Neural cell (in vitro differentiated cells): ENCODE measurements around the gene FAM185A. TPM values are rescaled to one million over a fixed set of nuclear protein-coding genes. Genes with fewer than 3 reads are reported as not detected.

Experiments
- H2AFZ ChIP-seq: fragments of 200-600, 300-800 bp; sonication (generic), shearing (Covaris generic); 2 replicates; pipeline ENCODE4 v1.6.0; 2014; ENCODE audit warnings: low read depth, mild to moderate bottlenecking, antibody characterized with exemption, low read length, moderate library complexity
- H3F3A ChIP-seq: fragments of 200-600 bp; shearing (Covaris generic); 2 replicates; pipeline ENCODE4 v1.6.1; 2016; ENCODE audit warnings: mild to moderate bottlenecking, moderate library complexity, mixed read lengths, antibody characterized with exemption, low read length; ENCODE audit not compliant: insufficient read depth, poor library complexity, severe bottlenecking
- H3K27ac ChIP-seq: fragments of 200-600, 300-800 bp; sonication (generic), shearing (Covaris generic); 2 replicates; pipeline ENCODE4 v1.5.1; 2014; ENCODE audit warnings: mild to moderate bottlenecking, low read length, moderate library complexity
- H3K27me3 ChIP-seq: fragments of 300-800, 200-600 bp; sonication (generic), shearing (Covaris generic); 2 replicates; pipeline ENCODE4 v1.6.0; 2014; ENCODE audit warnings: mild to moderate bottlenecking, low read depth, low read length, moderate library complexity; ENCODE audit not compliant: insufficient read depth
- H3K36me3 ChIP-seq: fragments of 300-800, 200-600 bp; sonication (generic), shearing (Covaris generic); 2 replicates; pipeline ENCODE4 v1.5.1; 2014; ENCODE audit warnings: mild to moderate bottlenecking, antibody characterized with exemption, low read length, moderate library complexity; ENCODE audit not compliant: insufficient read depth
- H3K4me2 ChIP-seq: fragments of 300-800, 200-600 bp; sonication (generic), shearing (Covaris generic); 2 replicates; pipeline ENCODE4 v1.6.0; 2014; ENCODE audit warnings: mild to moderate bottlenecking, low read length
- H3K4me3 ChIP-seq: fragments of 300-800, 200-600 bp; sonication (generic), shearing (Covaris generic); 2 replicates; pipeline ENCODE4 v1.5.1; 2014; ENCODE audit warnings: mild to moderate bottlenecking, low read length, moderate library complexity
- H3K79me2 ChIP-seq: fragments of 200-600 bp; shearing (Covaris generic); replicated peaks from 2 replicates; pipeline ENCODE4 v1.6.0; 2014; ENCODE audit warnings: mild to moderate bottlenecking, low read length, moderate library complexity; ENCODE audit not compliant: insufficient read depth
- H3K9ac ChIP-seq: fragments of 300-800, 200-600 bp; sonication (generic), shearing (Covaris generic); 2 replicates; pipeline ENCODE4 v1.6.1; 2016; ENCODE audit warnings: mild to moderate bottlenecking, low read length, mixed read lengths
- H3K9me2 ChIP-seq: fragments of 200-600 bp; shearing (Covaris generic); 2 replicates; pipeline ENCODE4 v1.6.1; 2016; ENCODE audit warnings: mild to moderate bottlenecking, low read length, mixed read lengths; ENCODE audit not compliant: insufficient read depth
- H3K9me3 ChIP-seq: fragments of 200-600, 300-800 bp; sonication (generic), shearing (Covaris generic); 2 replicates; pipeline ENCODE4 v1.6.1; 2016; ENCODE audit warnings: mild to moderate bottlenecking, mixed run types, low read length, moderate library complexity, mixed read lengths
- H4K20me1 ChIP-seq: fragments of 200-600 bp; shearing (Covaris generic); 2 replicates; pipeline ENCODE4 v1.6.1; 2016; ENCODE audit warnings: mild to moderate bottlenecking, mixed run types; ENCODE audit not compliant: insufficient read depth
- EP300 ChIP-seq: fragments of 450-650 bp; conservative IDR thresholded peaks from 2 replicates; pipeline ENCODE4 v1.6.1; 2014; ENCODE audit warnings: antibody characterized with exemption, mild to moderate bottlenecking, moderate library complexity; ENCODE audit not compliant: poor library complexity, severe bottlenecking
- EZH2 ChIP-seq: fragments of 200-600, 300-800 bp; shearing (Covaris generic), sonication (generic); IDR thresholded peaks from 2 replicates; pipeline ENCODE4 v1.6.1; 2014; ENCODE audit warnings: antibody characterized with exemption, low read length, borderline replicate concordance, mild to moderate bottlenecking; ENCODE audit not compliant: insufficient read depth, poor library complexity, severe bottlenecking
- MXI1 ChIP-seq: fragments of 450-650 bp; conservative IDR thresholded peaks from 2 replicates; pipeline ENCODE4 v1.6.1; 2014; ENCODE audit warnings: antibody characterized with exemption, mild to moderate bottlenecking; ENCODE audit not compliant: poor library complexity, severe bottlenecking
- POLR2AphosphoS5 ChIP-seq: IDR thresholded peaks from 2 replicates; pipeline ENCODE4 v1.6.1; 2012
- RAD21 ChIP-seq: fragments of 450-650 bp; conservative IDR thresholded peaks from 2 replicates; pipeline ENCODE4 v1.6.1; 2014; ENCODE audit warnings: antibody characterized with exemption, mild to moderate bottlenecking, moderate library complexity
- SMC3 ChIP-seq: fragments of 450-650 bp; conservative IDR thresholded peaks from 2 replicates; pipeline ENCODE4 v1.6.1; 2014; ENCODE audit warnings: antibody characterized with exemption, mild to moderate bottlenecking, moderate library complexity; ENCODE audit not compliant: poor library complexity
- TAF1 ChIP-seq: IDR thresholded peaks from 2 replicates; pipeline ENCODE4 v1.6.1; 2012; ENCODE audit warnings: low read depth
- polyA plus RNA-seq: library from polyadenylated mRNA; depleted of rRNA; stranded (reverse); fragments of >200 nt; gene quantifications from 2 replicates; pipeline ENCODE4 v1.2.3, GENCODE V29; 2014
- TF ChIP-seq, protein P1 (sequence below): fragments of 450-650 bp; IDR thresholded peaks from 2 replicates; pipeline ENCODE4 v1.5.1; 2014; ENCODE audit warnings: antibody characterized with exemption, mild to moderate bottlenecking, moderate library complexity; ENCODE audit not compliant: poor library complexity, severe bottlenecking
- TF ChIP-seq, protein P2 (sequence below): IDR thresholded peaks from 2 replicates; pipeline ENCODE4 v1.6.1; 2012; ENCODE audit warnings: borderline replicate concordance

Gene FAM185A
- polyA plus RNA-seq, 1 donor from 2014 or later: 26.3 TPM

DNA sequence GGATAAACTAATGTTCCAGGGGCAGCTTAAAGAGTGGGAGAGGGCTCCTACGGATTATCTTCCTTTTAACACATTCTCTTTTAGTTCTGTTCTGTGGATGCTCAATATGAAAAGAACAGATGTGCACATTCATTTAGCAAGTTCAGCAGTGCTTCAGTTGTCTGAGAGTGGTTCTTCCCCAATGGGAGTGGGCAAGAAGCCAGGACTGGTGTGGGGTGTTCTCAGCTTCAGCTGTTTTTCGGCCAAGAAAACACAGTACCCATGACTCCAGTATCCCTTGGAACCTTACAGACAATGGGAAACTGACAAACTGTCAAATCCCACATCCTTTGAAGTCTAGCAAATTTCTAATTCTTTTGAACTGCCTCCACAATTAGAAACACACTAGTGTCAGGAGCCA is 92.5 kb downstream of the FAM185A start:
- H3K27me3 ChIP-seq: no peaks in the 10 kb centered on the region
- H3K9me2 ChIP-seq: no peaks in the 10 kb centered on the region
- no peak overlapping the region for H3K4me2 ChIP-seq
- no peaks in the 10 kb centered on the region for H3K36me3 ChIP-seq
- no peaks in the 10 kb centered on the region for H3K79me2 ChIP-seq
- H4K20me1 ChIP-seq: no peaks in the 10 kb centered on the region
- H3F3A ChIP-seq: no peaks in the 10 kb centered on the region
- no peak overlapping the region for H2AFZ ChIP-seq
- H3K9me3 ChIP-seq: no peaks in the 10 kb centered on the region
- no peak overlapping the region for H3K9ac ChIP-seq
- TF ChIP-seq TAF1 (no peak), SMC3 (no peak), EP300 (no peak), EZH2 (no peak), POLR2AphosphoS5 (no peak), RAD21 (no peak)
- TF ChIP-seq, protein P1, sequence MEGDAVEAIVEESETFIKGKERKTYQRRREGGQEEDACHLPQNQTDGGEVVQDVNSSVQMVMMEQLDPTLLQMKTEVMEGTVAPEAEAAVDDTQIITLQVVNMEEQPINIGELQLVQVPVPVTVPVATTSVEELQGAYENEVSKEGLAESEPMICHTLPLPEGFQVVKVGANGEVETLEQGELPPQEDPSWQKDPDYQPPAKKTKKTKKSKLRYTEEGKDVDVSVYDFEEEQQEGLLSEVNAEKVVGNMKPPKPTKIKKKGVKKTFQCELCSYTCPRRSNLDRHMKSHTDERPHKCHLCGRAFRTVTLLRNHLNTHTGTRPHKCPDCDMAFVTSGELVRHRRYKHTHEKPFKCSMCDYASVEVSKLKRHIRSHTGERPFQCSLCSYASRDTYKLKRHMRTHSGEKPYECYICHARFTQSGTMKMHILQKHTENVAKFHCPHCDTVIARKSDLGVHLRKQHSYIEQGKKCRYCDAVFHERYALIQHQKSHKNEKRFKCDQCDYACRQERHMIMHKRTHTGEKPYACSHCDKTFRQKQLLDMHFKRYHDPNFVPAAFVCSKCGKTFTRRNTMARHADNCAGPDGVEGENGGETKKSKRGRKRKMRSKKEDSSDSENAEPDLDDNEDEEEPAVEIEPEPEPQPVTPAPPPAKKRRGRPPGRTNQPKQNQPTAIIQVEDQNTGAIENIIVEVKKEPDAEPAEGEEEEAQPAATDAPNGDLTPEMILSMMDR: no peak
- H3K27ac ChIP-seq: no peak overlapping the region
- H3K4me3 ChIP-seq: no peak overlapping the region

DNA sequence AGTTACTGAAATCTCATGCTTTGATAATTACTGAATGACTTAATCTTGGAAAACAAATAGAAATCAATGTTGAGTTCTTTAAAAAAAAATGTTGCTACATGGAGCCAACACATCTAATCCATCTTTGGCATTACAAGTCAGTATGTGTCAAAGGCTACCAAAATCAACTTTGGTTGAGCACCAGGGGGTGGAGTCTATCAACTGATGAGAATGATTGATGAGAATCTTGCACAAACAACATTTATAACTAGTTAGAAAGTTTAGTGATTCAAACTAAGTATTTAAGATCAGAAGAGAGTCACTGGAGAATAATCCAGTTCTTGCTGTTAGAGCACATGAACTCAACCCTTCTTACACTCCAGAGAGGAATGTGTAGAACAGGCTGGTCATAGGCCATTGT is 93.5 kb downstream of the FAM185A start:
- Histone ChIP-seq H4K20me1 (no peaks in the 10 kb centered on the region), H3K4me3 (no peak overlapping the region), H3K27me3 (no peaks in the 10 kb centered on the region), H3K36me3 (no peaks in the 10 kb centered on the region), H3K27ac (no peak overlapping the region), H3K9me2 (no peaks in the 10 kb centered on the region), H2AFZ (no peak overlapping the region), H3F3A (no peaks in the 10 kb centered on the region), H3K4me2 (no peak overlapping the region), H3K9me3 (no peaks in the 10 kb centered on the region), H3K79me2 (no peaks in the 10 kb centered on the region), H3K9ac (no peak overlapping the region)
- TF ChIP-seq, protein P2, sequence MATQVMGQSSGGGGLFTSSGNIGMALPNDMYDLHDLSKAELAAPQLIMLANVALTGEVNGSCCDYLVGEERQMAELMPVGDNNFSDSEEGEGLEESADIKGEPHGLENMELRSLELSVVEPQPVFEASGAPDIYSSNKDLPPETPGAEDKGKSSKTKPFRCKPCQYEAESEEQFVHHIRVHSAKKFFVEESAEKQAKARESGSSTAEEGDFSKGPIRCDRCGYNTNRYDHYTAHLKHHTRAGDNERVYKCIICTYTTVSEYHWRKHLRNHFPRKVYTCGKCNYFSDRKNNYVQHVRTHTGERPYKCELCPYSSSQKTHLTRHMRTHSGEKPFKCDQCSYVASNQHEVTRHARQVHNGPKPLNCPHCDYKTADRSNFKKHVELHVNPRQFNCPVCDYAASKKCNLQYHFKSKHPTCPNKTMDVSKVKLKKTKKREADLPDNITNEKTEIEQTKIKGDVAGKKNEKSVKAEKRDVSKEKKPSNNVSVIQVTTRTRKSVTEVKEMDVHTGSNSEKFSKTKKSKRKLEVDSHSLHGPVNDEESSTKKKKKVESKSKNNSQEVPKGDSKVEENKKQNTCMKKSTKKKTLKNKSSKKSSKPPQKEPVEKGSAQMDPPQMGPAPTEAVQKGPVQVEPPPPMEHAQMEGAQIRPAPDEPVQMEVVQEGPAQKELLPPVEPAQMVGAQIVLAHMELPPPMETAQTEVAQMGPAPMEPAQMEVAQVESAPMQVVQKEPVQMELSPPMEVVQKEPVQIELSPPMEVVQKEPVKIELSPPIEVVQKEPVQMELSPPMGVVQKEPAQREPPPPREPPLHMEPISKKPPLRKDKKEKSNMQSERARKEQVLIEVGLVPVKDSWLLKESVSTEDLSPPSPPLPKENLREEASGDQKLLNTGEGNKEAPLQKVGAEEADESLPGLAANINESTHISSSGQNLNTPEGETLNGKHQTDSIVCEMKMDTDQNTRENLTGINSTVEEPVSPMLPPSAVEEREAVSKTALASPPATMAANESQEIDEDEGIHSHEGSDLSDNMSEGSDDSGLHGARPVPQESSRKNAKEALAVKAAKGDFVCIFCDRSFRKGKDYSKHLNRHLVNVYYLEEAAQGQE: no peak
- TF ChIP-seq EZH2 (no peak), RAD21 (no peak), MXI1 (no peak), EP300 (no peak), TAF1 (no peak), SMC3 (no peak), POLR2AphosphoS5 (no peak)
- TF ChIP-seq, protein P1: no peak
